ENCODE results near the gene ZDHHC8.

ZDHHC8 gene

DNA sequence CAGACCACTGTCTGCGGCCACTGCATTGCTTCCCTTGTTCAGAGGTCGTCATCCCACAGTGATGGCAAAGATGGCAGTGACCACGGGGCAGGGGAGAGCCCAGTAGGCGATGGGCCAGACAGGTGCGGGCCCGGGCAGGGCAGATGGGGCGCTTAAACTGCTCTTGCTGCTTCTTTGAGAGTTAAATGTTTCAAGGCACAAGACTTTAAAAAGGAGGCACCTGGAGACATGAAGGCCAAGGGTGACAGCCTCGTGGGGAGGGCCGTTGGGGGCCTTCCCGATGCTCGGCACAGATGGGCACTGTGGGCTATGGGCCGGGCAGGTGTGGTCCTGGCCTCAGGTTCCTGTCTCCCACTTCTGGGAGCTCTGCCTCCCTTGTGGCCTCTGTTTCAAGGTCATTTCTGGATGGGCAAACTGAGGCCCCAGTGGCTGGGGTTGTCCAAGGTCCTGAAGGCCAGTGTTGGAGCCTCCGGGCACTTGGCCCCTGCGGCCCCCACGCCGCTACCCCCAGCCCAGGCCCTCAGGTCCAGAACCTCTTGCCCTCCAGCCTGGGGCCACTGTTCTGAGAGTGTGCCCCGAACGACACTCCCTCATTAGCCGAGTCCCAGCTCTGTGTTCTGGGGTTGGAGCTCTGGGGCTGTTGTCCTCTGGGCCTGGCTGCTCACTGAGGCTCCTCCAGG is 36.2 kb downstream of the ZDHHC8 start:
- no peak overlapping the region for H3K27ac ChIP-seq
- DNase-seq: no peak

DNA sequence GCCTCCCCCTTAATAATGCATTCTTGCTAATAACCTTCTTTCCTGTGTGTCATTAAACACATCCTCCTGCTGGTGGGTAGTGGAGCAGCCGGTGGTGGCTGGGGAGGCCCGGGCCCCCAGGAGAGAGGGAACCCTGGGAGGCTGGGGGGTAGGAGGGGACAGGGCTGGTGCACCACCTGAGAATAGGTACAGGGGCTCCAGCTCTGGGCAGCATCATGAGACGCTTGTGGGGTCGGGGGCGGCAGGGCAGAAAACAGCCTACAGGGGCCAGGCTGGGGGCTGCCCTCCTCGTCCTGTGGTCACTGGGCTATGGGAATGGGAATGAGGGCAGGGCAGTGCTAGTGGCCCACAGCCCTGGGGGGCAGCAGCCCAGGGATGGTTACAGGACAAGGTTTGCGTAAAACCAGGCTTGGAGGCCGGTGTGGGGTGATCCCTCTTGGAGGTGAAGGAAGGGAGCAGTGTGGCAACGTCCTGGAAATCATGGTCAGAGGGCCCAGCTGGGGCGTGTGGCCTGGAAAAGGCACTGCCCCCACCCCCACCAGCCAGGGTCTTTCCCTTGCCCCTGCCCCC is 37.7 kb downstream of the ZDHHC8 start:
- Histone ChIP-seq H3K27me3 (peaks cover 0 to 18% of the 10 kb centered on the region in 2 donors), H3K4me3 (no peak overlapping the region), H3K9me3 (no peaks in the 10 kb centered on the region), H3K36me3 (no peaks in the 10 kb centered on the region), H3K4me1 (no peaks in the 10 kb centered on the region), H3K27ac (no peak overlapping the region)
- TF ChIP-seq, protein P1, sequence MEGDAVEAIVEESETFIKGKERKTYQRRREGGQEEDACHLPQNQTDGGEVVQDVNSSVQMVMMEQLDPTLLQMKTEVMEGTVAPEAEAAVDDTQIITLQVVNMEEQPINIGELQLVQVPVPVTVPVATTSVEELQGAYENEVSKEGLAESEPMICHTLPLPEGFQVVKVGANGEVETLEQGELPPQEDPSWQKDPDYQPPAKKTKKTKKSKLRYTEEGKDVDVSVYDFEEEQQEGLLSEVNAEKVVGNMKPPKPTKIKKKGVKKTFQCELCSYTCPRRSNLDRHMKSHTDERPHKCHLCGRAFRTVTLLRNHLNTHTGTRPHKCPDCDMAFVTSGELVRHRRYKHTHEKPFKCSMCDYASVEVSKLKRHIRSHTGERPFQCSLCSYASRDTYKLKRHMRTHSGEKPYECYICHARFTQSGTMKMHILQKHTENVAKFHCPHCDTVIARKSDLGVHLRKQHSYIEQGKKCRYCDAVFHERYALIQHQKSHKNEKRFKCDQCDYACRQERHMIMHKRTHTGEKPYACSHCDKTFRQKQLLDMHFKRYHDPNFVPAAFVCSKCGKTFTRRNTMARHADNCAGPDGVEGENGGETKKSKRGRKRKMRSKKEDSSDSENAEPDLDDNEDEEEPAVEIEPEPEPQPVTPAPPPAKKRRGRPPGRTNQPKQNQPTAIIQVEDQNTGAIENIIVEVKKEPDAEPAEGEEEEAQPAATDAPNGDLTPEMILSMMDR (IDR thresholded peaks at IDR 0.05): no peak
- intact Hi-C loops (cut with DNase I; ENCODE audit: low total_unique reads): loop anchor here (5.0 kb wide), 1 partner anchor 88 kb away; no protein-coding TSS in a partner anchor
- no peak for DNase-seq

More for the DNA sequence above, 36.2 kb downstream of the ZDHHC8 start:
- Histone ChIP-seq H3K4me1 (no peaks in the 10 kb centered on the region), H3K9me3 (no peaks in the 10 kb centered on the region), H3K36me3 (no peaks in the 10 kb centered on the region), H3K4me3 (no peak overlapping the region), H3K27me3 (peaks cover 0 to 18% of the 10 kb centered on the region in 2 donors)
- intact Hi-C loops (cut with DNase I; ENCODE audit: low total_unique reads): loop anchor here (5.0 kb wide), 1 partner anchor 90 kb away; no protein-coding TSS in a partner anchor
- TF ChIP-seq, protein P1 (IDR thresholded peaks at IDR 0.05): no peak

DNA sequence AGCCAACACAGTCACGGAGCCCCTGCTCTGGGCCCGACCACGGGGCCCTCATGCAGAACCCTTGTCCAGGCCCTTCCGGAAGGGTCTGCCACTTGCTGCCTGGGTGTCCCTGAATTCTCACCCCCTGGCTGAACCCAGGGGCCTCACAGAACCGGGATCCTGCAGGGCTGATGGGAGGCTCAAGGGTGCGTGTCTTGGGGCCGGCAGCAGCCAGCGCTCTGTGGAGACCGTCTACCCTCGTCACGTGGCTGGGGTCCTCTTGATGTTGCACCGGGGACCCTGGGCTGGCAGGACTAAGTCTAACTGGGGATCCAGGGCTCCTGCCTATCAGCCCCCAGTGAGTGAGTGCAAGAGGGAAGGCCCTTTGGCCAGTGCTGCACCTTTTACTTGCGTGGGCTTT is 38.6 kb downstream of the ZDHHC8 start:
- no peak for DNase-seq
- no peak overlapping the region for H3K4me3 ChIP-seq
- H3K4me1 ChIP-seq: no peaks in the 10 kb centered on the region
- H3K36me3 ChIP-seq: no peaks in the 10 kb centered on the region
- TF ChIP-seq, protein P1 (IDR thresholded peaks at IDR 0.05): no peak
- H3K27ac ChIP-seq: no peak overlapping the region
- peaks cover 0 to 18% of the 10 kb centered on the region in 2 donors for H3K27me3 ChIP-seq
- H3K9me3 ChIP-seq: no peaks in the 10 kb centered on the region
- intact Hi-C loops (cut with DNase I; ENCODE audit: low total_unique reads): no loop called here

DNA sequence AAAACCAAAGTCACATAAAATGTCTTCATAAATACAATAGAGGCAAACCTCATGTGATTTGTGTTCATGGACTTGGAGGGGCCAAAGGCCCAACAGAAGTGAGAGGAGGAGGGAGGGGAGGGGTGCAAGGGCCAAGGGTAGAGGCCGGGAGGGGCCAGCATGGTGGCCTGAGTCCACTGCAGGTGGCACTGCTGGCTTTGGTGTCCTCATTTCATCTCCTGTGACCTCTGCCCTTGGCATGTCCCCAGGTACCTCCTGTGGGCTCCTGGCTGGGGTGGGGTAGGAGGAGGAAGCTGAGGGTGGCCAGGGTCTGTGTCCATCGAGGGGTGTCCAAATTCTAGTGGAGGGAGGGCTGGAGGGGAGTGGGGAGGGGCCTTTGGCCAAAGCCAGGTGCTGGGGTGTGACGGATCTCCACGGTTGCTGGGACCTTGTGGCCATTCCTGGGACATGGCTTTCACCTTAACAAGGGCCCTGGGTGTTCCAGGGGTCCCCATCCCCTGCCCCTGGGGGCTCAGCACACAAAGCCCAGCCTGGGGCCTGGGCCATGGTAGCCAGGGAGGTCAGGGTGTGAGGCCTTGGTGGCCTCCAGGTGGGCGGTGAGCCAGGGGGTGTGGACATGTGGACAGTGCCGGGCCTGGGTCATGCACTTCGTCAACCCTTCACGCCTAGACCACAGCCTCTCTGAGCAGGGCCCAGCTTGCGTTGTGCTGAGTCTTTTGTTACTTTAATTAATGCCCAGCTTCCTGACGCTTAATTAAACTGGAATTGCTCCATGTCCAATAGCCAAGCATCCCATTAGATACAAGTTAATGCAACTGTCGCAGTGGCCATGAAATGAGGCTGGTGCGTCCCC is 39.9 kb downstream of the ZDHHC8 start:
- DNase-seq: no peak
- intact Hi-C loops (cut with DNase I; ENCODE audit: low total_unique reads): no loop called here

DNA sequence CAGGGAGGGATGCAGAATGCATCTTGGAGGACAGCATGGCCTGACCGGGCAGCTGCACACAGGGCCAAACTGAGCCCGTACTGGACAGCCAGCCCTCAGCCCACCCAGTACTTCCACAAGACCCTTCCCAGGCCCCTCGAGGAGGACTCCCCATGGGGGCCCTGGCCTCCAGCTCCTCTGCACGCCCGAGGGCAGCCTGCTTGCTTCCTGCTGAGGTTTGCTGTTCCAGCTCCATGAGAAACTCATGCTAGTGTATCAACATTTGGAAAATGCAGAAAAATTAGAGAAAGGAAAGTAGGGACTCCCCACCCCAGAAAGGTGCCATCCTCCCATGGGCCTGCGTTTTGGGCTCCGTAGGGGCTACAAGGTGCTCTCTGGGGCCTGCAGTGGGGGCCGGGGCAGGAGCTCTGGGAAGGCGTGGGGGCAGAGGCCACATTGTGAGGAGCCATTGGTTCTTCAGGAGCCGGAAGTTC is 40.6 kb downstream of the ZDHHC8 start:
- peaks cover 0 to 18% of the 10 kb centered on the region in 2 donors for H3K27me3 ChIP-seq
- no peak overlapping the region for H3K4me3 ChIP-seq
- H3K27ac ChIP-seq: no peak overlapping the region
- TF ChIP-seq, protein P1 (IDR thresholded peaks at IDR 0.05): no peak
- DNase-seq: no peak
- no peaks in the 10 kb centered on the region for H3K9me3 ChIP-seq
- no peaks in the 10 kb centered on the region for H3K4me1 ChIP-seq
- H3K36me3 ChIP-seq: no peaks in the 10 kb centered on the region
- intact Hi-C loops (cut with DNase I; ENCODE audit: low total_unique reads): no loop called here

More for the DNA sequence above, 39.9 kb downstream of the ZDHHC8 start:
- Histone ChIP-seq H3K27me3 (peaks cover 0 to 18% of the 10 kb centered on the region in 2 donors), H3K36me3 (no peaks in the 10 kb centered on the region), H3K4me3 (no peak overlapping the region), H3K4me1 (no peaks in the 10 kb centered on the region), H3K9me3 (no peaks in the 10 kb centered on the region), H3K27ac (no peak overlapping the region)
- TF ChIP-seq, protein P1 (IDR thresholded peaks at IDR 0.05): no peak
